GM13976 (cell line): ENCODE data around the gene RBM6.
"Not testable (repeated sequence)": the region's sequence is repeated elsewhere in the genome, so short reads cannot be mapped to it uniquely, and the experiment has no call there.

Experiments used
- DNase-seq: peaks from one replicate; pipeline ENCODE4 v3.0.0; 2012; ENCODE audit warnings: low spot score
- CTCF ChIP-seq: IDR thresholded peaks from 2 replicates; pipeline ENCODE4 v1.5.1; 2012; ENCODE audit warnings: borderline replicate concordance, mild to moderate bottlenecking; ENCODE audit not compliant: insufficient read depth; ENCODE audit errors: extremely low read depth, missing control alignments, control extremely low read depth
- in situ Hi-C: fragments of 300-500 bp; cut with MboI; formaldehyde crosslinking; loops from one replicate; pipeline ENCODE4 v1.12.0; 2022; ENCODE audit warnings: low sequenced_read_pairs, mixed read lengths, inconsistent platforms; ENCODE audit not compliant: unreplicated experiment

Gene RBM6

DNA sequence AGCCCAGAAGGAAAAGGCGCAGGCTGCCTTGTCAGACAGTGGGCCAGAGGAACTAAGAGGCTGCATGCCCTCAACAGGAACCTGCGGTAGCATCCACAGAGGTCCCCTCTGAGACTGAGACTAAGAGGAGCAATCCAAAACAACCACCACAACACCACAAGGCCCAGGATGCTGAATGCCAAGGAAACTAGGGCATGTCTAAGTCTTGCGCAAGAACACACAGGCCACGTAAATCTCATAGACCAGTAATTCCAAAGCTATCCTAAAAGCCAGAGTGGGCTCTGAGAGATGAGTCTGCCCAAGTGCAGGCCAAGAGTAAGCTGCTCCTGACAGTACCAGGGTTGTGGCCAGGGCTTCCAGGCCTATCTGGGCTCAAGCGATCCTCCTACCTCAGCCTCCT, 23.3 kb upstream of the RBM6 start:
- no peak for TF ChIP-seq CTCF
- in situ Hi-C loops, result no loop called here
- no peak for DNase-seq

DNA sequence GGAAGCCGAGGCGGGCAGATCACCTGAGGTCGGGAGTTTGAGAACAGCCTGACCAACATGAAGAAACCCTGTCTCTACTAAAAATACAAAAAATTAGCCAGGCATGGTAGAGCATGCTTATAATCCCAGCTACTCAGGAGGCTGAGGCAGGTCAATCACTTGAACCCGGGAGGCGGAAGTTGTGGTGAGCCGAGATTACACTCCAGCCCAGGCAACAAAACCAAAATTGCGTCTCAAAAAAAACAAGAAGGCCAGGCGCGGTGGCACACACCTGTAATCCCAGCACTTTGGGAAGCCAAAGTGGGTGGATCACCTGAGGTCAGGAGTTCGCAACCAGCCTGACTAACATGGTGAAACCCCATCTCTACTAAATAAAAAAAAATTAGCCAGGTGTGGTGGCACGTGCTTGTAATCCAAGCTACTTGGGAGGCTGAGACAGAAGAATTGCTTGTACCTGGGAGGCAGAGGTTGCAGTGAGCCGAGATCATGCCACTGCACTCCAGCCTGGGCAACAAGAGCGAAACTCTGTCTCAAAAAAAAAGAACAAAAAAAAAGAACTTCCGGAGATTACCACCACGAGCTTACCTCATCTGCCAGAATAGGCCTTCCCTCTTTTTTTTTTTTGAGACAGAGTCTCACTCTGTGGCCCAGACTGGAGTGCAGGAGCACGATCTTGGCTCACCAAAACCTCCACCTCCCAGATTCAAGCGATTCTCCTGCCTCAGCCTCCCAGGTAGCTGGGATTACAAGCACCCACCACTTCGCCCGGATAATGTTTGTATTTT, 22.0 kb upstream of the RBM6 start:
- in situ Hi-C loops, result not testable (repeated sequence)

DNA sequence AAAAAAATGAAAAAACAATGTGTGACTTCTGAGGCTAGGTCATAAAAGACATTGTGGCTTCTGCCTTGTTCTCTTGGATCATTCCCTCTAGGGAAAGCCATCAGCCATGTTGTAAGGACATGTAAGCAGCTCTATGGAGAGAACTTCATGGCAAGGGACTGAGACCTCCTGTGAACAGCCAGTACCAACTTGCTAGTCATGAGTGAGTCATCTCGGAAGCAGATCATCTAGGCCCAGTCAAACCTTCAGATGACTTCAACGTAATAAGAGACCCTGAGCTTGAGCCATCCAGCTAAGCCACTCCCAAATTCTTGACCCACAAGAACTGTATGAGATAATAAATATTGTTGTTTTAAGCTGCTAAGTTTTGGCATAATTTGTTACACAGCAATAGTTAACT, 15.3 kb upstream of the RBM6 start:
- TF ChIP-seq CTCF, result no peak
- in situ Hi-C loops, result no loop called here
- no peak for DNase-seq

More for the DNA sequence above, 22.0 kb upstream of the RBM6 start:
- not testable (repeated sequence) for DNase-seq

DNA sequence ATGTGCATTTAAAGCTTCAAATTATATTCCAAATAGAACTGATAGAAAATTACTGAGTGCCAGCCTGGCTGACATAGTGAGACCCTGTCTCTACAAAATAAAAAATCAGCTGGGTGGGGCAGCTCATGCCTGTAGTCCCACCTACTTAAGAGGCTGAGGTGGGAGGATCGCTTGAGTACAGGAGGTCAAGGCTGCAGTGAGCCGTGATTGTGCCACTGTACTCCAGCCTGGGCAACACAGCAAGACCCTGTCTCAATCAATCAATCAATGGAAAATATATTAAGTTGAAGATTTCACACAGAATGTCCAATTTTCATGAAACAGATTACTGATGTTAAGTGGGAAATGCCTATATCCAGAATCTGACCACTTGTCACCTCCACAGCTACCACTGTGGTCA, 14.5 kb upstream of the RBM6 start:
- in situ Hi-C loops, result no loop called here
- no peak for DNase-seq
- TF ChIP-seq CTCF, result no peak

DNA sequence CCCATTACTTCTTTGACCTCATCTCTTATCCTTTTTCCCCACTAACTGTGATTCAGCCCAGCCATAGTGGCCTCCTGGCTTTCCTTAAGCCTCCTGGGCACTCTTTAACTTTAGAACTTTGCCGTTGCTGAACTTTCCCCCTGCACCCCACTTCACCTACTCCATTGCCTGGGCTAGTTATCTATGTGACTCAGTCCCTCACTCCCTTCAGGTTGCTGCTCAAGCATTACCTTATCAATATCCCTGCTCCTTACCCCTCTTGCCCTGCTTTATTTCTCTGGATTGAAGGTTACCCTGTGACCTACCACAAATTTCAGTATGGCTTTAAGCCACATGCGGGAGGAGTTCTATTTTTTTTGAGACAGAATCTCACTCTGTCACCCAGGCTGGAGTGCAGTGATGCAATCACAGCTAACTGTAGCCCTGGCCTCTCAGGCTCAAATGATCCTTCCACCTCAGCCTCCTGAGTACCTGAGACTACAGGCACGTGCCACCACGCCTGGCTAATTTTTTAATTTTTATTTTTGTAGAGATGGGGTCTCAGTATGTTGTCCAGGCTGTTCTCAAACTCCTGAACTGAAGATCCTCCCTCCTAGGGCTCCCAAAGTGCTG, 13.7 kb upstream of the RBM6 start:
- DNase-seq, result no peak
- no peak for TF ChIP-seq CTCF
- in situ Hi-C loops, result no loop called here

DNA sequence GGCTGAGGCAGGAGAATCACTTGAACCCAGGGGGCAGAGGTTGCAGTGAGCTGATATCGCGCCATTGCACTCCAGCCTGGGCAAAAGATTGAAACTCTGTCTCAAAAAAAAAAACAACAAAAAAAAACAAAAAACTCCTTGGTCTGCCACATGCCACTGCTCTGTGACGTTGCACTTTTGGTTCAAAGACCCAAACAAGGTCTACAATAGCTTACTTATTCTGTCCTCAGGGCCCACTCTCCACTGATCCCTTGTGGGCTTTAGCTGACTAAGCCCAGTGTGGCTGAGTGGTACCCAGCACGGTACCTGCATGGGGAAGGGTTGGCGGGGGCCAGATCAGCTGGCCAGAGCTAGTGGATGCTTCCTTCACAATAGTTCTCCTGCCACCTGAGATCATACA, 12.2 kb upstream of the RBM6 start:
- TF ChIP-seq CTCF, result no peak
- DNase-seq, result no peak
- in situ Hi-C loops, result no loop called here

DNA sequence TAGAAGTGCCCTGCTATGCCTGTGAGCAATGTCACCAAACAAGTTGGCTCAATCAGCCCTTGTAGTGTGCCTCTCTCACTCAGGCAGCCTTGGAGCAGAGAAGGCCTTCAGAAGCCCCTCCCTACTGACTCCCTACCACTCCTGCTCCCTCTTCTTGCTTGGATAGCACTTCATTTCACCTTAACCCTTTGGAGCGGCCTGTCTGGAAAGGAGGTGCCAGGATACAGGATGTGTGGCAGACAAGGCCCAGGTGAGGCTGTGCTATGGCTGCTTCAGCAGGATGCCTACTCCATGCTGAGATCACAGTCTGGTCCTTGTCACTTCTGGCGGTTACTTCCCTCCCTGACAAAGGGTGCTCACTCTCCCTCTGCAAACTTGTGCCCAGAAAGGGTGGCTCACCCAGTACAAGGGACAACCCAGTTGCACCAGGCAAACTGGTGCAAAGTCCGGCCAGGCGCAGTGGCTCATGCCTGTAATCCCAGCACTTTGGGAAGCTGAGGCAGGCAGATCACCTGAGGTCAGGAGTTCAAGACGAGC, 11.4 kb upstream of the RBM6 start:
- no peak for DNase-seq
- in situ Hi-C loops, result no loop called here
- no peak for TF ChIP-seq CTCF
